Measurements from ENCODE around the gene RFLNA. TPM values are rescaled to one million over a fixed set of nuclear protein-coding genes. Genes with fewer than 3 reads are reported as not detected.

RFLNA gene
- total and polyA plus RNA-seq, 2 of the 4 experiments (the other 2 are of a cell fraction) = not detected

- Histone ChIP-seq H3K4me2 (ENCODE audit: low read depth, low read length) (no peak overlapping the region), H3K9ac (ENCODE audit: low read depth, low read length) (no peak overlapping the region), H2AK9ac (replicated peaks; ENCODE audit: low read depth, low read length, poor library complexity) (peak overlapping the region; percentile 72), H3K79me1 (ENCODE audit: low read depth in 1 of 2, low read length in 2 of 2) (no peaks in the 10 kb centered on the region), H3K23ac (ENCODE audit: low read depth, low read length) (no peak overlapping the region), H3K14ac (replicated peaks; ENCODE audit: low read depth, low read length) (no peak overlapping the region), H3K4ac (ENCODE audit: low read depth, low read length) (no peak overlapping the region), H3K4me3 (ENCODE audit: insufficient read depth, low read depth, low read length) (no peak overlapping the region), H2BK120ac (ENCODE audit: low read depth, low read length) (no peak overlapping the region), H4K5ac (ENCODE audit: low read depth, low read length) (no peak overlapping the region), H3K9me3 (ENCODE audit: control insufficient read depth, insufficient read depth, low read length) (peaks cover 15% of the 10 kb centered on the region), H3K27ac (ENCODE audit: insufficient read depth, low read length) (no peak overlapping the region), H3K27me3 (ENCODE audit: control insufficient read depth, insufficient read depth, low read length) (peaks cover 19% of the 10 kb centered on the region; the same call in 1 of the 2 replicates), H2AK5ac (ENCODE audit: low read depth, low read length) (0 out of 2 replicates have a peak overlapping the region, but pooled peaks have one; percentile 65), H4K20me1 (ENCODE audit: insufficient read depth, low read length) (peaks cover 26% of the 10 kb centered on the region), H3K18ac (ENCODE audit: low read depth, low read length) (no peak overlapping the region), H3K56ac (ENCODE audit: extremely low read depth, insufficient read depth, low read length) (no peak overlapping the region), H2AFZ (replicated peaks; ENCODE audit: low read length, poor library complexity) (peak overlapping the region; percentile 8), H3K9me1 (ENCODE audit: insufficient read depth, low read length) (peaks cover 4% of the 10 kb centered on the region; the same call in 1 of the 2 replicates), H4K8ac (ENCODE audit: low read depth in 2 of 2, low read length in 2 of 2) (no peak overlapping the region), H3K4me1 (ENCODE audit: control insufficient read depth, insufficient read depth, low read length) (no peaks in the 10 kb centered on the region), H2BK5ac (ENCODE audit: low read depth, low read length, poor library complexity, severe bottlenecking) (no peak overlapping the region), H2BK20ac (ENCODE audit: low read depth, low read length) (no peak overlapping the region), H3K36me3 (ENCODE audit: control insufficient read depth, insufficient read depth, low read length) (peaks cover 26% of the 10 kb centered on the region), H4K91ac (ENCODE audit: insufficient read depth, low read depth, low read length) (no peak overlapping the region), H2BK15ac (ENCODE audit: low read depth, low read length) (no peak overlapping the region)
- POLR2A ChIA-PET (ENCODE audit: unreplicated experiment) = no interaction called here
- no TSS peak for BruUV-seq (replicated peaks)
- CTCF ChIA-PET = interaction anchor here (1.1 kb wide), 1 partner anchor 289 kb away, joined by 3 read pairs; no protein-coding TSS in a partner anchor
- ATAC-seq (ENCODE audit: low read depth) (peak; percentile 93), DNase-seq (peak; percentile 39)
- 0% methylated on average over 2 of the region's 6 CpGs; no CpG with 5 or more reads in 1 of the 2 experiments for WGBS, 2 experiments (ENCODE audit: extremely low coverage in 2 of 2, insufficient read length in 1 of 2)
- intact Hi-C loops (cut with micrococcal nuclease) = loop anchor here (1.0 to 5.0 kb wide), 2 partner anchors 269 to 285 kb away; no protein-coding TSS in a partner anchor
- TF ChIP-seq POLR2A (IDR thresholded peaks at IDR 0.05; ENCODE audit: low read depth, low read length) = peak; percentile 30; the same call in 1 of the 2 replicates
- TF ChIP-seq RCOR1 (IDR thresholded peaks at IDR 0.05; ENCODE audit: insufficient replicate concordance, low read length) = no peak
- peak; percentile 78 for TF ChIP-seq SMC3 (IDR thresholded peaks at IDR 0.05; ENCODE audit: low read depth, low read length)
- TF ChIP-seq USF2 (IDR thresholded peaks at IDR 0.05; ENCODE audit: low read depth, low read length) = no peak
- no peak for TF ChIP-seq NFE2L2 (IDR thresholded peaks at IDR 0.05; ENCODE audit: low read depth, low read length)
- no peak for TF ChIP-seq MAFK (IDR thresholded peaks at IDR 0.05; ENCODE audit: low read depth, low read length)
- TF ChIP-seq FOS (IDR thresholded peaks at IDR 0.05; ENCODE audit: low read depth, low read length) = no peak
- peak; percentile 82 for TF ChIP-seq CTCF (conservative IDR thresholded peaks at IDR 0.05; ENCODE audit: low read depth, low read length)
- no peak for TF ChIP-seq MXI1 (IDR thresholded peaks at IDR 0.05; ENCODE audit: borderline replicate concordance, low read depth, low read length)
- no peak for TF ChIP-seq RFX5 (IDR thresholded peaks at IDR 0.05; ENCODE audit: low read depth, low read length)
- peak; percentile 86 for TF ChIP-seq RAD21 (IDR thresholded peaks at IDR 0.05; ENCODE audit: low read length)
- no peak for TF ChIP-seq BHLHE40 (IDR thresholded peaks at IDR 0.05; ENCODE audit: low read depth, low read length)
- TF ChIP-seq MAZ (IDR thresholded peaks at IDR 0.05; ENCODE audit: borderline replicate concordance, low read depth, low read length) = no peak
- TF ChIP-seq ELK1 (IDR thresholded peaks at IDR 0.05; ENCODE audit: borderline replicate concordance, low read depth, low read length) = no peak
- no peak for TF ChIP-seq CEBPB (IDR thresholded peaks at IDR 0.05; ENCODE audit: low read depth, low read length)
- TF ChIP-seq CHD1 (IDR thresholded peaks at IDR 0.05; ENCODE audit: low read depth, low read length) = no peak
- dilution Hi-C loops (cut with HindIII; ENCODE audit: low sequenced_read_pairs, unreplicated experiment) = no loop called here
- in situ Hi-C loops (cut with MboI; ENCODE audit: low sequenced_read_pairs) = no loop called here
These were observed 26.2 kb downstream of the RFLNA start for GRCh38 chr12:124321040-124321481.

Data from IMR-90 (cell line).